IPS-18c (cell line): Measurements from ENCODE around the gene C1QA.

ENCODE experiments used
- H3K4me3 ChIP-seq: 2 replicates; pipeline ENCODE4 v1.7.0; 2013; ENCODE audit warnings: low read depth, mild to moderate bottlenecking, low read length, moderate library complexity; ENCODE audit not compliant: insufficient read depth
- H3K9me3 ChIP-seq: one replicate; pipeline ENCODE4 v1.6.1; 2013; ENCODE audit warnings: mild to moderate bottlenecking, low read length, moderate library complexity; ENCODE audit not compliant: control insufficient read depth, insufficient read depth

C1QA gene

DNA sequence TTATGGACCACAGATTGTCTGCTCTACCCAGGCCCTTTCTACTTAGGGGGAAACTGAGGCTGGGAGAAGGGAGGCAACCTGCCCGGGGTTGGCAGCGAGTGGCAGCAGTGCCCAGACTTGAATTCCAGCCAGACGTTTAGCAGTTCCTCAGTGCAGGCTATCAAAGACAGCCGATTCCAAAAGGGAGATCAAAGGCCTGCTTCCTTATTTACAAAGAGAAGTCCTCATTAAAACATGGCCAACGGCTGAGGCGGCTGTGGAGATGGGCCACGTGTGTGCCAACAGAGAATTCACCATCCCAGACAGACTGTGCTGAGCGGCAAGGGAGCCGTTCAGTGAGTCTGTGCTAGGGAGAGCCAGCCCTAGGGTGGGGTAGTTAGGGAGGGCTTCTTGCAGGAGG lies 44.3 kb downstream of the C1QA start:
- no peak overlapping the region for H3K4me3 ChIP-seq

DNA sequence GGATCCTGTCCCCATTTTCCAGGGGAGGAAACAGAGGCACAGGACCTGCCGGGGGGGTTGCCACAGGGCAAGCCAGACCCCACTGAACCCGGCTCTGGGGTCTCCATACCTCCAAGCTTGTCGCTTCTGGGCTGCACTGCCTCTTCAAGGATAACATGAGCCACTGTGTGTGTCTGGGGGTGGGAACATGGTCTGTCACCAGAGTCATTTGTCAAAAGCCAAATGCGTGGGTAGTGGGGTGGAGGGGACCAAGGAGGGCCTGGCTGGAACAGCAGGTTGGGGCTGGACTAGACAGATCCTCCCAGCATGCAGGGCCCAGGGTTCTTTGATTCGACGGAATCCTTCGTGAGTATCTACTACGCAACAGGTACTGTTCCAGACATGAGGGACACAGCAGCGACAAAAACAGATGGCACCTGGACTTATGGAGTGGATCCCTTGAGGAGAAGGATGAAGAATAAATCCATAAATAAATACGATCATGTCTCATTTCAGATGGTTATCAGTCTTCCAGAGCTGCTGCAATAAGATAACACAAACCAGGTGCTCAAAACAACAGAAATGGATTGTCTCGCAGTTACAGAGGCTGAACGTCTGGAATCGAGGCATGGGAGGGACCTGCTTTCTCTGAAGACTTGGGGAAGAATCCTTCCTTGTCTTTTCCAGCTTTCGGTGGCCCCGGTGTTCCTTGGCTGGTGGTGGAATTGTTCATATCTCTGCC lies 45.3 kb downstream of the C1QA start:
- no peak overlapping the region for H3K4me3 ChIP-seq
- no peaks in the 10 kb centered on the region for H3K9me3 ChIP-seq

More for the DNA sequence above, 44.3 kb downstream of the C1QA start:
- H3K9me3 ChIP-seq: no peaks in the 10 kb centered on the region

DNA sequence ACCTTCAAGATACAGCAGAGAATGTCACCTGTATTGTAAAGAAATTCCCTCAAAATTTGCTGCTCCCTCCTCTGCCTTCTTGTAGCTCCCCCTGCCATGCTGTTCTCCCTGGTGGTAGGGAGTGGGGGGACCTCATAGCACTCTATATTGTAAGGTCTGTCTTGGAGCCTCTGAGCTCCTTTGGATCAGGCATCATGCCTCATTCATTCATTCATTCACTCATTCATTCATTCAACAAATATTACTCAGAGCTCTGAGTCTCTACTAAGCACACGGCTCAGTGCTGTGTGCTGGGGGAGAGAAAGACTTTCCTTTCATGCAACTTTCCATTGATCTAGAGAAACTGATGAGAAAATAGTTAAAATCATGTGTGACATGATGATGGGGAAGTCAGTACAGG lies 47.1 kb downstream of the C1QA start:
- Histone ChIP-seq H3K4me3 (no peak overlapping the region), H3K9me3 (no peaks in the 10 kb centered on the region)

DNA sequence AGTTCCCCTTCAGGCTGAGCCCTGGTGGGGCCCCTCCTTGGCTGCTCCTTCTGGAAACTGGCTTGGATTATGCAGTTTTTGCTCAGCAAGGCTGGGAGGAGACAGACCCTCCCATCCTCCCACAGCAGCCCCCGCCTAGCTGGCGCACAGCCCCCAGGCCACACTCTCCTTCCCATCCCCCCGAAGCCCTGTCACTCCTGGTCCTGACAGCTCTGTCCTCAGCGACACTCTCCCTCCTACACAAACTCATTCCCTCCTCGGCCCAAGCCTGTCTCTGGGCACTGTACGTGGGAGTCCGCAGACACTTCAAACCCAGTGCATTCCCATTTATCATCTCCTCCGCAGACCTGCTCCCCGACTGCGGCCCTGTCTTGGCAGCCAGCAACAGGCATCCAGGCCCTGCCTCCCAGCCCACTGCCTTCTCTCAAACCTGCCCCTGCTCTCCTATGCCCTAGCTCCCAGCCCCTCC lies 49.2 kb downstream of the C1QA start:
- H3K4me3 ChIP-seq: no peak overlapping the region
- H3K9me3 ChIP-seq: no peaks in the 10 kb centered on the region

DNA sequence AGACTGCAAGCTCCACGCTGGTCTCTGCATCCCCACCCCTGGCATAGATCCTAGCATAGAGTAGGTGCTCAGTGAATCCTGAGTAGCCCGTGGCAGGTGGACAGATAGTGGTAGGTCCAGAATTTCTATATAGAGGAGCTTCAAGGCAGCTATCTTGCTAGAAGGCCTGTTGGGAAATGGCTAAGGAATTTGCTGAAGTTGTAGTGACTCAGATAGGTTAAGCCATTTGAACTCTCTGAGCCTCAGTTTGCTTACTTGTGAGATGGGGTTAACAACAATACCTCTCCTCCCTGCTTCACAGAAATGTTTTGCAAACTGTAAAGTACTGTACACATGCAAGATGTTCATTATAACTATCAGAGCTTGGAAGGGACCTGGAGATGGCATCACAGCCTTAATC lies 50.8 kb downstream of the C1QA start:
- Histone ChIP-seq H3K9me3 (no peaks in the 10 kb centered on the region), H3K4me3 (no peak overlapping the region)

DNA sequence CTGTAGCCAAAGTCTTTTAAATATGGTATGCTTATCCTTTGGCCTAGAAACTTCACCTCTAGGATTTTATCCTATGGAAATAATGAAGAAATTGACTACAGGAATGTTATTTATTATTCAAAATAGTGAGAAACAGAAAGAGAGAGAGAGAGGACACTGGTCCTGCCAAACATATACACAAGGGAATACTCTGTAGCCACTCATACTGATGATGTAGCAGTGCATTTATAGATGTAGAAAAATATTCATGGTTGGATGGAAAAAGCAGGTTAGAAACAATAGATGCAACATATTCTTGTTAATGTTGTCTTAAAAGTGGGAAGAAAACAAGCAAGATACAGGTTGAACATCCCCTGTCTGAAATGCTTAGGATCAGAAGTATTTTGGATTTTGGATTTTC lies 52.0 kb downstream of the C1QA start:
- H3K9me3 ChIP-seq: no peaks in the 10 kb centered on the region
- no peak overlapping the region for H3K4me3 ChIP-seq
